Measurements from ENCODE around the gene PDZRN4. TPM values are rescaled to one million over a fixed set of nuclear protein-coding genes. Genes with fewer than 3 reads are reported as not detected.

Gene PDZRN4
- polyA plus RNA-seq, 3 donors, result not detected

DNA sequence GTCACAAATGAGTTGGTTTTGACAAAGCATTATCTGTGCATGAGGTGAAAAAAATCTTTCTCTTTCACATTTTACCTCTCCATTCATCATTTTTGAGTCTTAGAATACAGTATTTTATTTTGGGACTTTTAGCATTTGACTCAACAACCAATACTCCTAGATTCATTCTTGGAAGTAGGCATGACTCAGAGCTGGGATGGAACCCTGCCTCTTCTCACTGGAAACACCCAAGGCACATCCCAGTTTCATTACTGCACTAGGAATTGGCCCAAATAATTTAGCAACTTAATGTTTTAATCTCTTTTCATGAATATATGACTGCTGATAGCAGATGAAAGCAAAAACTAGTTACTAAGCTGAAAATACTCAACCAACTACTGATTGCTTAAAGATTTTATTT lies 3.3 kb upstream of the PDZRN4 start:
- H3K9me3 ChIP-seq (replicated peaks in 1 of 2; ENCODE audit: control insufficient read depth in 1 of 2, insufficient read depth in 1 of 2, low read length in 2 of 2), result peaks cover 0 to 17% of the 10 kb centered on the region in 2 donors
- H3K4me1 ChIP-seq (ENCODE audit: control insufficient read depth in 1 of 2, insufficient read depth in 2 of 2, low read length in 2 of 2), result peaks cover 0 to 4% of the 10 kb centered on the region in 2 donors
- no peak overlapping the region for H2AFZ ChIP-seq (ENCODE audit: insufficient read depth, low read depth, low read length, poor library complexity, severe bottlenecking)
- Mint-ChIP-seq H3K27ac (no peak overlapping the region), H3K4me3 (no peak overlapping the region), H3K27me3 (ENCODE audit: low read depth in 3 of 3) (peaks cover 25 to 35% (median 26%) of the 10 kb centered on the region in 3 donors), H3K4me1 (peaks cover 26% of the 10 kb centered on the region), H3K36me3 (peaks cover 3 to 6% of the 10 kb centered on the region in 2 donors), H3K9me3 (peaks cover 0 to 15% (median 7%) of the 10 kb centered on the region in 7 donors)
- DNase-seq, result no peak
- no peak overlapping the region for H3K9ac ChIP-seq (ENCODE audit: insufficient read depth, low read length, poor library complexity, severe bottlenecking)
- no peaks in the 10 kb centered on the region for H3K79me2 ChIP-seq (ENCODE audit: insufficient read depth, low read length)
- no peak overlapping the region for H3K27ac ChIP-seq (ENCODE audit: low read depth in 1 of 2, low read length in 2 of 2)
- no peak overlapping the region for H3K4me2 ChIP-seq (replicated peaks; ENCODE audit: extremely low read depth, low read length, poor library complexity, severe bottlenecking)
- no peak for TF ChIP-seq CTCF (IDR thresholded peaks at IDR 0.05)
- intact Hi-C loops (cut with micrococcal nuclease), result no loop called here
- H3K4me3 ChIP-seq (replicated peaks in 1 of 3; ENCODE audit: low read depth in 2 of 3, low read length in 3 of 3), result no peak overlapping the region
- no peaks in the 10 kb centered on the region for H4K20me1 ChIP-seq (ENCODE audit: insufficient read depth, low read length)
- peaks cover 27 to 28% of the 10 kb centered on the region in 2 donors for H3K27me3 ChIP-seq (ENCODE audit: control insufficient read depth in 2 of 2, insufficient read depth in 2 of 2, low read length in 2 of 2)
- H3K36me3 ChIP-seq (replicated peaks in 1 of 2; ENCODE audit: control insufficient read depth in 1 of 2, insufficient read depth in 2 of 2, low read length in 2 of 2), result no peaks in the 10 kb centered on the region

DNA sequence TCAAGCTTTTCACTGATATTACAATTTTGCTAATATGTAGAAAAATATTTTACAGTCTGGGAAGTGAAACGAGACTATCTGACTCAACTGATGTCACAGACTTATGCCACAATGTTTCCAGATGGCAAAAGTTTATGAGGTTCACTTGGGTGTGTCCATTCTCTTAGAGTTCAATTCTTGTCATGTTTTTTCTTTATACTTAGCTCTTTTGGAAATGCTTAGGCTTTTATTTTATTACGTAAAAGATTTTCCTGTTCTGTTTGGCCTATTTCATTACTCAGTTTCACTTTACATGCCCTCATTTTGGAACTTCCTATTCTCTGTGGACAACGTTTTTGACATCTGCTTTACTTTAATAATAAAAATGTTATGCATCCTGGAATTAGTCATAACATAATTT lies 2.1 kb upstream of the PDZRN4 start:
- Mint-ChIP-seq H3K4me3 (peak overlapping the region in 1 of 2 donors; percentile 63), H3K27me3 (ENCODE audit: low read depth in 3 of 3) (peaks cover 34 to 44% (median 35%) of the 10 kb centered on the region in 3 donors), H3K36me3 (peaks cover 3 to 6% of the 10 kb centered on the region in 2 donors), H3K27ac (no peak overlapping the region), H3K4me1 (peaks cover 30% of the 10 kb centered on the region), H3K9me3 (peaks cover 0 to 17% (median 6%) of the 10 kb centered on the region in 7 donors)
- WGBS (ENCODE audit: insufficient coverage), result no CpG with 5 or more reads among the region's 3 CpGs
- H3K9ac ChIP-seq (ENCODE audit: insufficient read depth, low read length, poor library complexity, severe bottlenecking), result no peak overlapping the region
- H3K4me1 ChIP-seq (ENCODE audit: control insufficient read depth in 1 of 2, insufficient read depth in 2 of 2, low read length in 2 of 2), result peaks cover 0 to 4% of the 10 kb centered on the region in 2 donors
- H2AFZ ChIP-seq (ENCODE audit: insufficient read depth, low read depth, low read length, poor library complexity, severe bottlenecking), result no peak overlapping the region
- intact Hi-C loops (cut with micrococcal nuclease), result no loop called here
- H3K27ac ChIP-seq (ENCODE audit: low read depth in 1 of 2, low read length in 2 of 2), result no peak overlapping the region
- no peaks in the 10 kb centered on the region for H3K36me3 ChIP-seq (replicated peaks in 1 of 2; ENCODE audit: control insufficient read depth in 1 of 2, insufficient read depth in 2 of 2, low read length in 2 of 2)
- peak overlapping the region; percentile 37 for H3K4me2 ChIP-seq (replicated peaks; ENCODE audit: extremely low read depth, low read length, poor library complexity, severe bottlenecking)
- no peaks in the 10 kb centered on the region for H4K20me1 ChIP-seq (ENCODE audit: insufficient read depth, low read length)
- H3K79me2 ChIP-seq (ENCODE audit: insufficient read depth, low read length), result no peaks in the 10 kb centered on the region
- no peak for DNase-seq
- peaks cover 39 to 40% of the 10 kb centered on the region in 2 donors for H3K27me3 ChIP-seq (ENCODE audit: control insufficient read depth in 2 of 2, insufficient read depth in 2 of 2, low read length in 2 of 2)
- no peak for TF ChIP-seq CTCF (IDR thresholded peaks at IDR 0.05)
- H3K4me3 ChIP-seq (replicated peaks in 1 of 3; ENCODE audit: low read depth in 2 of 3, low read length in 3 of 3), result no peak overlapping the region
- peaks cover 0 to 24% of the 10 kb centered on the region in 2 donors for H3K9me3 ChIP-seq (replicated peaks in 1 of 2; ENCODE audit: control insufficient read depth in 1 of 2, insufficient read depth in 1 of 2, low read length in 2 of 2)

All from CD14-positive monocyte (primary cell).